IgD-negative memory B cell (primary cell): ENCODE measurements around the gene NME9. TPM values are rescaled to one million over a fixed set of nuclear protein-coding genes. Genes with fewer than 3 reads are reported as not detected.

Experiments
- H3K27ac Mint-ChIP-seq, 3 donors: one replicate each; pipeline ENCODE4 v1.8.0; 2020 to 2022; ENCODE audit warnings: mild to moderate bottlenecking in 3 of 3, mixed read lengths in 3 of 3, moderate library complexity in 1 of 3
- H3K27me3 Mint-ChIP-seq: one replicate; pipeline ENCODE4 v1.8.0; 2021; ENCODE audit warnings: mixed read lengths
- H3K36me3 Mint-ChIP-seq: one replicate; pipeline ENCODE4 v1.8.0; 2020; ENCODE audit warnings: mild to moderate bottlenecking, mixed read lengths
- H3K4me1 Mint-ChIP-seq, 3 donors: one replicate each; pipeline ENCODE4 v1.8.0; 2020 to 2022; ENCODE audit warnings: mixed read lengths in 3 of 3, mild to moderate bottlenecking in 1 of 3
- H3K4me3 Mint-ChIP-seq, 4 donors: one replicate each; pipeline ENCODE4 v1.8.0; 2020 to 2022; ENCODE audit warnings: mild to moderate bottlenecking in 4 of 4, mixed read lengths in 4 of 4, moderate library complexity in 3 of 4
- H3K9me3 Mint-ChIP-seq, 3 donors: one replicate each; pipeline ENCODE4 v1.8.0; 2020 to 2021; ENCODE audit warnings: mixed read lengths in 3 of 3, mild to moderate bottlenecking in 1 of 3
- polyA plus RNA-seq: library from polyadenylated mRNA; unstranded; fragments of 300-500 nt; fragmentation: Illumina TruSeq; gene quantifications from one replicate; pipeline ENCODE4 v1.2.3, GENCODE V29; 2021

Gene NME9
- polyA plus RNA-seq, 1 donor from 2014 or later: 0.29 TPM

DNA sequence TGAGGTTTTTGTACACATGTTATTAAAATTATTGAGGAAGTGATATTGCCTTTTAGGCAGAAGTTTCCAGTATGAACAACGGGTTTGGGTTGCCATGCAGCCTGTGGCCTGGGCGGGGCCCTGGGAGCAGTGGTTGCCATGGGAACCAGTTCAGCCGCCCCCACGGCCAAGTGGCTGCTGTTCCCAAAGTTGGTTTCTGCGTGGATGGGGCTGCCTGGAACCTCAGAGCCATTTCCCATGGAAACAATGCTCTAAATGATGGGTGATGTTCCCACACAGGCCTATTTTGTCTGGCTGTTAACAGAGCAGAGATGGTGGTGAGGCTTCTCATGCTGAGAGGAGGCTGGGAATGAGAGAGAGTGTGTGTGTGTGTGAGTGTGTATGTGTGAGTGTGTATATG is 38.3 kb upstream of the NME9 start:
- Mint-ChIP-seq H3K27me3 (peaks cover 54% of the 10 kb centered on the region), H3K4me1 (peaks cover 3 to 14% (median 5%) of the 10 kb centered on the region in 3 donors), H3K27ac (no peak overlapping the region), H3K9me3 (peaks cover 5 to 8% (median 6%) of the 10 kb centered on the region in 3 donors), H3K4me3 (peak overlapping the region in 1 of 4 donors; percentile 12), H3K36me3 (no peaks in the 10 kb centered on the region)

GRCh38 chr3:138367326-138367850 is 37.7 kb upstream of the NME9 start:
- Mint-ChIP-seq H3K4me1 (peaks cover 3 to 14% (median 5%) of the 10 kb centered on the region in 3 donors), H3K27ac (no peak overlapping the region), H3K36me3 (no peaks in the 10 kb centered on the region), H3K4me3 (peak overlapping the region in 1 of 4 donors; percentile 35), H3K27me3 (peaks cover 55% of the 10 kb centered on the region), H3K9me3 (peaks cover 5 to 8% (median 6%) of the 10 kb centered on the region in 3 donors)

DNA sequence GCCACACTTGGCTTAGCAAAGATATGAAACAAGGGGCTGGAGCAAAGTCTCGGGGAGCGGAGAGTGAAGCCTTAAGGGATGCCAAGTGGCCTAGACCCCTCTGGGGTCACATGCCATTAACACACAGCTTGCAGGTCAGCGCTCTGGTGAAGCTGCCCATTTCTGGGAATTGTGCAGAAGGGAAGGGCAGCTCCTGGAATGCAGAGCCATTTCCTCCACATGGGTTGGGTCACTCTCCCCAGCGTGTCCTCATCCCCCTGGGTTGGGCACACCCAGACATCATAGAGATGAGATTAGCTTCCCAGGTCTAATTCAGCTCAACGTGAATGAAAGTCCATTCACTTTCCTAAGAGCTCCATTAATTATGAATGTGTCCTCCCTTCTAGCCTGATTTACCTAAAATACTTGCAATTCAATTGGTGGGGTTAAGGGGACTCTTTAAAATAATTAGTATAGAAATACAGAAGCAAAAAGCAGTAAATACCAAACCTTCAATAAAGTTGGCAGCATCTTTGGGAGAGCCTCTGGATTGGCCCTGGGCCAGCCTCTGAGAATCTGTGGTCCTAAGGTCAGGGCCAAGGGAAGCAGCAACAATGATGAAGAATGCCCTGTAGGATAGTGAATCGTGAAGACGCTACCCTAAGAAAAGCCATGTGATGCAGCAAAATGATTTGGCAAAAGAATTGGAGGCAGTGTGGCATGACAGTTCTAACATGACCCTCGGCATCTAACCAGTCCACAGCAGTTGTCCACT is 36.5 kb upstream of the NME9 start:
- Mint-ChIP-seq H3K27me3 (peaks cover 57% of the 10 kb centered on the region), H3K27ac (no peak overlapping the region)

DNA sequence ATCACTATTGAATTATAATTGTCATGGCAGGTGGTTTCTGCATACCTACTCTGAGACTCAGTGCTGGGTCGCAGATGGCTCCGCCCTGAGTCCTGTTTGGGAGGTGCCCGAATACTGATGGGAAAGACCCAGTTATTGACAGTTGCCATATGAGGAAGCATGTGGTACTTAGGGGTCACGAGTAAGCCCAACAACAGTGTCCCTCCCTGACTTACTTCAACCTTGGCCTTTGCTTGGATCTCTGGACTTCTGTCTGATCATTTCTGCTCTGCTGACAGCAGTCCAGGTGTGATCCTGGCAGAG is 35.6 kb upstream of the NME9 start:
- Mint-ChIP-seq H3K27ac (no peak overlapping the region), H3K4me1 (no peaks in the 10 kb centered on the region), H3K27me3 (peaks cover 63% of the 10 kb centered on the region)

More for the DNA sequence above, 36.5 kb upstream of the NME9 start:
- H3K4me3 Mint-ChIP-seq: no peak overlapping the region
- no peaks in the 10 kb centered on the region for H3K36me3 Mint-ChIP-seq
- peaks cover 2 to 5% (median 3%) of the 10 kb centered on the region in 3 donors for H3K4me1 Mint-ChIP-seq
- H3K9me3 Mint-ChIP-seq: peaks cover 5 to 8% (median 6%) of the 10 kb centered on the region in 3 donors

DNA sequence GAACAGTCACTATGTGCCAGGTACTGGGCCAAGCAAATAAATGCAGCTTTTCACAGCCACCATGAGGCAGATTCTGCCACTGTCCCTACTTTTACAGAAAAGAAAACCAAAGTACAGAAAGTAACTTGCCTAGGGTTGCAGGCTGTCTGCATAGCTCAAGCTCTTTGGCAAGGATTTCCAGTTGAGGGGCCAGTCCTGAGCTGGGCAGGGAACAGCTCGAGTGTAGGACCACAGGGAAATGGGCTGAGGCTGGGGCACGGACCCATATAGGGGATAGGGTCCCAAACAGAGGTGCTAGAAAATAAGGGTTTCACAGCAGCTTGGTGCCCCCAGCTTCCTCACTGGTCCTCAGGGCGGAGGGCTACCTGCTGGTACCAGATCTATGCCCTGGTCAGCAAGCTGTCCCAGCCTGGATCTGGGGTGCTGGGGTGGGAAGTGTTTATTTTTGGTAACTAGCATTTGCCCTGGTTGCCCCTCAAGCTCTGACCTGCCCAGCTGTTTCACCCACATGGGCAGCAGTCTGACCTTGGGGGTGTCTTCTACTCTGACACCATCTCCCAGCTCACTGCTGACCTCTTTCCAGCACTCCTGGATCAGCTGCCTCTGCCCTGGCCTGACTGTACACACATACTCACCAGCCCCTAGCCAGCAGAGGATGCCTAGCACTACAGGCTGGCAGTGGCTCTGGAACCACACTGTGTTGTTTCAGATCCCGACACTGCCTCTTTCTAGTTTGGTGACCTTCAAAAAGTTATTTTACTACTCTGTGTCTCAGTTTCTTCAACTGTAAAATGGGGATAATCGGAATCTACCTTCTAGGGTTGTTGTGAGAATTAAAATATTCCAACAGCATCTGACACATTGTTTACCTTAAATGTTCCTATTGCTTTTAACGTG is 35.0 kb upstream of the NME9 start:
- Mint-ChIP-seq H3K27me3 (peaks cover 65% of the 10 kb centered on the region), H3K36me3 (no peaks in the 10 kb centered on the region), H3K4me1 (no peaks in the 10 kb centered on the region), H3K4me3 (no peak overlapping the region), H3K9me3 (peaks cover 0 to 5% (median 2%) of the 10 kb centered on the region in 3 donors), H3K27ac (no peak overlapping the region)

More for the DNA sequence above, 35.6 kb upstream of the NME9 start:
- no peaks in the 10 kb centered on the region for H3K36me3 Mint-ChIP-seq
- peaks cover 0 to 5% (median 2%) of the 10 kb centered on the region in 3 donors for H3K9me3 Mint-ChIP-seq
- no peak overlapping the region for H3K4me3 Mint-ChIP-seq

DNA sequence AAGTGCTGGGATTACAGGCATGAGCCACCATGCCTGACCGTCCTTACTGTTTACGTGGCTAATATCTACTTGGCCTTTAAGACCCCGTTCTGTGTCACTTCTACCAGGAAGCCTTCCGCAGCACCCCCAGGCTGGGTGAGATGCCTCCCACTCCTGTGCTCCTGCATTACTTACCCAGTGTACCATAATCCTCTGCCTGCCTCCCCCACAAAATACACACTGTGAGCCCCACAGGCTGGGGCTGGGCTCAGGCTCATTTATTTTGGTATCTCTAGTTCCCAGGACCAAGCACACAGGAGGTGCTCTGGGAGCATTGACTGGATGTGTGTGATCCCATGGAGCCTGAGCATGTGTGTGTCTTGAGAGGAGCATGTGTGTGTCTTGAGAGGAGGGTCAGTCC is 33.7 kb upstream of the NME9 start:
- Mint-ChIP-seq H3K4me3 (no peak overlapping the region), H3K27ac (no peak overlapping the region), H3K4me1 (no peaks in the 10 kb centered on the region), H3K9me3 (peaks cover 0 to 5% (median 2%) of the 10 kb centered on the region in 3 donors), H3K27me3 (peaks cover 60% of the 10 kb centered on the region), H3K36me3 (peaks cover 2% of the 10 kb centered on the region)

DNA sequence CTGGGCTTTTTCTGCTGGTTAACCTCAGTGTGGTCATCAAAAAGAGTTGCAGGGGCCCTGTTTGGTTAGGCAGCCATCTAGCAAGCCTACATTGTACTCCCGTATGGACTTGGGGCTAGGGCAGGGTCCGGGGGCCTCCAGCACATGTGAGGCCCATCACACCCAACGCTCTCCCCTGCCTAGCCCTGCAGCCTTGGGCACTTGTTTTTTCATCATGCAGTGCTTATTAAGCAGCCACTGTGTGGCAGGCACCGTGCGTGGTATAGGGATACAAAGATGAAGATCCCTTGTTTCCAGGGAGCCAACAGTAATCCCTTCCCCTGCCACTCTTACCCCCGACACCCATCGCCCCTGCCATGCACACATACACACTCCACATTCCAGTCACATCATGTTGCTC is 32.9 kb upstream of the NME9 start:
- H3K4me1 Mint-ChIP-seq: no peaks in the 10 kb centered on the region

DNA sequence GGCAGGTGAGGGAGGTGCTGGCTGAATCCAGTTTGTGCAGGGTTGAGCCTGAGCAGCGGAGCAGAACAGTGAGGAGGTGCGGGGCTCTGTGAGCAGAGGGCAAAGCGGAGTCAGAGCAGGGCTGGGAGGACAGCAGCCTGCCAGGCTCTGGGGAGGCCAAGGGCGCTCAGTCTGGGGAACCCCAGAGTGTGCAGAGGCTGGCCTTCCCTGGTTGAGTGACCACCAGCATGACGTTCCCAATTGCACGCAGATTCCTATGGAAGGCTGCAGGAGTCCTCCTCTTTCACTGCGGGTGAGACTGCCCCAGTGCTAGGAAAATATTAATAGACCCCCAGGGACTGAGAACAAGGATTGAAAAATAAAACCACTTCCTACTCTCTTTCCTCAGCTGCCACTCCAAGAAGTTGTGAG is 31.9 kb upstream of the NME9 start:
- Mint-ChIP-seq H3K36me3 (peaks cover 2% of the 10 kb centered on the region), H3K9me3 (no peaks in the 10 kb centered on the region), H3K27ac (no peak overlapping the region), H3K4me3 (no peak overlapping the region), H3K27me3 (peaks cover 49% of the 10 kb centered on the region), H3K4me1 (no peaks in the 10 kb centered on the region)

More for the DNA sequence above, 32.9 kb upstream of the NME9 start:
- Mint-ChIP-seq H3K36me3 (peaks cover 2% of the 10 kb centered on the region), H3K9me3 (peaks cover 0 to 2% (median 2%) of the 10 kb centered on the region in 3 donors), H3K27me3 (peaks cover 54% of the 10 kb centered on the region), H3K4me3 (no peak overlapping the region), H3K27ac (peak overlapping the region in 1 of 3 donors; percentile 60)

DNA sequence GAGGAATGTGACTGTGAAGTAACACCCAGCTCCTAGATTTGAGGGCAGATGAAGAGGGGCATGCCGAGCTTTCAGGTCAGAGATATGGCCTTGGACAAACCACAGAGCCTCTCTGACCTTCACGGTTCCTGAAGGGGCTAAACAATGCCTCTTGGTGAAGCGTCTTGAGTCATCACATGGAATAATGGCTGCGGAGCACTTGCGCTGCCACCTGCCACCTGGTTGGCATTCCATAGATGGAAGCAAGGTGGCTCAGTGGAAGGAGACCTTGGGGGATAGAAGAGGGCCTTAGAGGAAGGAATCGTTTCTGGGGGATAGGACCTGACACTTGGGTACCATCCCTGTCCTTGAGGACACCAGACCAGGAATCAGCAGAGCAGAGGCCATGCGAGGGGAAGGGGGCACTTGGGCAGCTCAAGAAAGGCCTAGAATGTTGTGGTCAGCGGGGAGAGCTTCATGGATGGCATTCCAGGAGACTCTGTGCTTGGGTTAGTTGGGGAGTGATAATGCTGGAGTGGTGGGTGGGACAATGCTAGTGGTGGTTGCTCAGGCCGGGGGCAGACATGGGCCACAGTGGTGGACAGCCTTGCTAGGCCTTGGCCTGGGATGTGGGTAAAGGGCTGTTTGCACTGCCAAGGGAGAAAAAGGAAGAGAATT is 31.3 kb upstream of the NME9 start:
- Mint-ChIP-seq H3K27ac (no peak overlapping the region), H3K36me3 (peaks cover 2% of the 10 kb centered on the region), H3K4me3 (no peak overlapping the region), H3K4me1 (no peaks in the 10 kb centered on the region), H3K27me3 (peaks cover 45% of the 10 kb centered on the region), H3K9me3 (no peaks in the 10 kb centered on the region)

DNA sequence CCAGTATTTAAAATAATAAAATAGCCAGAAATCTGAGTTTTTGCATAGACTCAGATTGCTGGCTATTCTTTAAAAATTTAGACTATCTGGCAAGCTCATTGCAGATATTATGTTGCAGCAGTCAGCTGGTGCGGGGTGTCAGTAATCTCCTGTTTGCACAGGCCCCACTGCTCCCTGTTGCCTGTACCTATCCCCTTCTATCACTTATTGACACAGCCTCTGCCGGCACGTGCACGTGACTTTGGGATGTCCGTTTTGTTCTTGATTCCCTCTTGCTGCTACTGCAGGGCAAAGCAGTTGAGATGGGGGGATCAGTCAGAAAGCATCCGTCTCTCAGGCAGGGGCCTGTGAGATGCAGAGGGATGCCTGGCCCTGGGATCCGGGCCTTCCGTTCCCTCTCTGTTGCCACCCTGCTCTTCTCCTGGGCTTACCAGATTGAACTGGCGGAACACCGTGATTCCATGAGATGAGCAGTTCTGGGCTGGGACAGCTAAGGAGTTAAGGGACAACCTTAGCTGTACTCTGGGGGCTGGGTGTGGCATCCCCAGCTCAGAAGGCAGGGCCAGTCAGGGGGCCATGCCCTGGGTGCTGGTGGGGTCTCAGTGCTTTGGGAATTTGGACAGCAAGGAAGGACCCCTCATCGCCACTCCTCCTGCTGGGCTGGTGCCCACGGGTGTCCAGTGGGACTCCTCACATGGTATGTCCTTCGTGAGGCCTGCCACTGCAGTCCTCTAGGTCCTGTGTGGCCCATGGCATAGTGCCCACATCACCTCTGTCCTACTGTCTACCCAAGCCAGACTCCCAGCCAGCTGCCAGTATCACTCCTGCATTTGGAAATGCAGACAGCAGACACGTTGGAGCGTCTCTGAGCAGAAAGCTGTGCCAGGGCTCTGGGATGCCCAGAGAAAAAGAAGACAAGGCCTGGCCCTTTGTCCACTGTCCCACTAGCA is 30.5 kb upstream of the NME9 start:
- Mint-ChIP-seq H3K27ac (no peak overlapping the region), H3K4me3 (no peak overlapping the region), H3K4me1 (no peaks in the 10 kb centered on the region), H3K36me3 (peaks cover 2% of the 10 kb centered on the region), H3K27me3 (peaks cover 42% of the 10 kb centered on the region), H3K9me3 (no peaks in the 10 kb centered on the region)

GRCh38 chr3:138359148-138359918 is 29.7 kb upstream of the NME9 start:
- Mint-ChIP-seq H3K27me3 (peaks cover 38% of the 10 kb centered on the region), H3K36me3 (peaks cover 2% of the 10 kb centered on the region), H3K4me3 (no peak overlapping the region), H3K4me1 (no peaks in the 10 kb centered on the region), H3K27ac (no peak overlapping the region), H3K9me3 (peaks cover 0 to 2% (median 0%) of the 10 kb centered on the region in 3 donors)

GRCh38 chr3:138356730-138357405 is 27.2 kb upstream of the NME9 start:
- Mint-ChIP-seq H3K9me3 (peaks cover 0 to 2% (median 0%) of the 10 kb centered on the region in 3 donors), H3K27ac (no peak overlapping the region), H3K36me3 (peaks cover 2% of the 10 kb centered on the region), H3K27me3 (peaks cover 31% of the 10 kb centered on the region), H3K4me3 (no peak overlapping the region), H3K4me1 (no peaks in the 10 kb centered on the region)

DNA sequence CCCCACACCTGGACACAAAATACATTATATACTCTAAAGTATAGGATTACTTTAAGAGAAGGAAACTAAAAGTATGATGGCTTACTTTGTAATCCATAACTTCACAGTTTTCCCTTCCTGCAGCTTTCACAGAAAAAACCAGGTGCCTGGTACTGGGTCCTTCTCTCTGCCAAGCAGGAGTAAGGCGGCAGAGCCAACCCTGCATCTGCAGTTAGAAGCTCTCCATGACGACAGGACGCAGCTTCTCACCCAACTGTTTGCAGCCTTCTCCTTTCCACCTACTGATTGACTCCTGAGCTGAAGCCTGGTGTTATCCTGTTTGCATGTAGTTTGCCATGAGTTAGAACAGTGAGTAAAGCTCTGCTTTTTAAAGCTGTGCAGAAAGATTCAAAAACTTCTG is 25.4 kb upstream of the NME9 start:
- Mint-ChIP-seq H3K27me3 (peaks cover 31% of the 10 kb centered on the region), H3K27ac (no peak overlapping the region), H3K9me3 (peaks cover 0 to 2% (median 0%) of the 10 kb centered on the region in 3 donors), H3K36me3 (peaks cover 2% of the 10 kb centered on the region), H3K4me1 (no peaks in the 10 kb centered on the region), H3K4me3 (no peak overlapping the region)
